Esophagus squamous epithelium (tissue), 4 donors: ENCODE data around the gene PHLDA2.

ENCODE experiments used
- CTCF ChIP-seq, 6 experiments: fragments of 450-650 bp in 4 of 6; fragments of 200-600 bp in 2 of 6; sonication (generic) in 2 of 6; IDR thresholded peaks; one replicate each; pipeline ENCODE4 v1.5.1; 2016 to 2019; ENCODE audit warnings: antibody characterized with exemption in 6 of 6, mild to moderate bottlenecking in 4 of 6, moderate library complexity in 4 of 6
- POLR2A ChIP-seq, 4 donors: fragments of 450-650 bp; IDR thresholded peaks; one replicate each; pipeline ENCODE4 v1.6.1; 2017; ENCODE audit warnings: antibody characterized with exemption in 4 of 4, mild to moderate bottlenecking in 4 of 4, moderate library complexity in 3 of 4

- peak in 2 of 6 experiments; percentile 15 to 37 for TF ChIP-seq CTCF (IDR thresholded peaks at IDR 0.05)
- TF ChIP-seq POLR2A (IDR thresholded peaks at IDR 0.05): no peak
These were observed 14.5 kb upstream of the PHLDA2 start for GRCh38 chr11:2943711-2944118.
